Hepatocyte (in vitro differentiated cells): Measurements from ENCODE around the gene F7. TPM values are rescaled to one million over a fixed set of nuclear protein-coding genes. Genes with fewer than 3 reads are reported as not detected.

Source experiments
- DNase-seq: peaks from one replicate; pipeline ENCODE4 v3.0.0-alpha.2; 2016; ENCODE audit warnings: low spot score
- H2AFZ ChIP-seq: fragments of 200-600 bp; sonication (generic); 2 replicates; pipeline ENCODE4 v1.6.0; 2016; ENCODE audit warnings: antibody characterized with exemption, mild to moderate bottlenecking
- H3K27ac ChIP-seq: fragments of 200-600 bp; sonication (generic); 2 replicates; pipeline ENCODE4 v1.5.1; 2016; ENCODE audit warnings: mild to moderate bottlenecking
- H3K27me3 ChIP-seq: fragments of 200-600 bp; sonication (generic); 2 replicates; pipeline ENCODE4 v1.6.1; 2016
- H3K36me3 ChIP-seq: fragments of 200-600 bp; sonication (generic); replicated peaks from 2 replicates; pipeline ENCODE4 v1.5.1; 2016; ENCODE audit warnings: low read depth; ENCODE audit not compliant: insufficient read depth
- H3K4me1 ChIP-seq: fragments of 200-600 bp; sonication (generic); 2 replicates; pipeline ENCODE4 v1.5.1; 2016; ENCODE audit warnings: mild to moderate bottlenecking, moderate library complexity; ENCODE audit not compliant: insufficient read depth
- H3K4me2 ChIP-seq: fragments of 200-600 bp; sonication (generic); 2 replicates; pipeline ENCODE4 v1.6.0; 2016
- H3K4me3 ChIP-seq: fragments of 200-600 bp; sonication (generic); 2 replicates; pipeline ENCODE4 v1.5.1; 2016; ENCODE audit warnings: mild to moderate bottlenecking
- H3K79me2 ChIP-seq: fragments of 200-600 bp; sonication (generic); 2 replicates; pipeline ENCODE4 v1.6.0; 2017; ENCODE audit warnings: mild to moderate bottlenecking
- H3K9me2 ChIP-seq: fragments of 200-600 bp; sonication (generic); replicated peaks from 2 replicates; pipeline ENCODE4 v1.6.0; 2017; ENCODE audit warnings: mild to moderate bottlenecking; ENCODE audit not compliant: insufficient read depth
- H3K9me3 ChIP-seq: fragments of 200-600 bp; sonication (generic); 2 replicates; pipeline ENCODE4 v1.5.1; 2016; ENCODE audit warnings: low read depth, mild to moderate bottlenecking
- H4K20me1 ChIP-seq: fragments of 200-600 bp; sonication (generic); 2 replicates; pipeline ENCODE4 v1.6.0; 2016; ENCODE audit warnings: mild to moderate bottlenecking; ENCODE audit not compliant: insufficient read depth, poor library complexity, severe bottlenecking
- CTCF ChIP-seq: fragments of 200-600 bp; sonication (generic); IDR thresholded peaks from 2 replicates; pipeline ENCODE4 v1.5.1; 2016; ENCODE audit warnings: antibody characterized with exemption, mild to moderate bottlenecking; ENCODE audit not compliant: poor library complexity
- EZH2 ChIP-seq: fragments of 200-600 bp; sonication (generic); IDR thresholded peaks from 2 replicates; pipeline ENCODE4 v1.6.1; 2016; ENCODE audit warnings: antibody characterized with exemption, mild to moderate bottlenecking, borderline replicate concordance
- EZH2phosphoT487 ChIP-seq: fragments of 200-600 bp; sonication (generic); IDR thresholded peaks from one replicate; pipeline ENCODE4 v1.6.1; 2018; ENCODE audit warnings: antibody characterized with exemption, mild to moderate bottlenecking, low read depth, moderate library complexity; ENCODE audit not compliant: unreplicated experiment, severe bottlenecking
- WGBS: methylation state at CpG from one replicate; pipeline ENCODE4 v1.1.6; 2016; ENCODE audit warnings: low lambda C conversion rate; ENCODE audit errors: missing lambda C conversion rate; 5-methylcytosine and 5-hydroxymethylcytosine counted together
- polyA plus RNA-seq: library from polyadenylated mRNA; unstranded; fragments of >200 nt; fragmentation: Nextera tagmentation; extraction: Ambion mirVana; gene quantifications from 2 replicates; pipeline ENCODE4 v1.2.1, GENCODE V29; 2016
- total RNA-seq: library from RNA; depleted of rRNA; stranded (reverse); fragments of >200 nt; gene quantifications from 2 replicates; pipeline ENCODE4 v1.2.3, GENCODE V29; 2014

F7 gene
- total and polyA plus RNA-seq, 2 experiments from 2014 or later = 12.6 to 24.0 TPM

- H3K79me2 ChIP-seq = no peaks in the 10 kb centered on the region
- H3K4me1 ChIP-seq = peaks cover 5% of the 10 kb centered on the region
- H3K36me3 ChIP-seq = no peaks in the 10 kb centered on the region
- TF ChIP-seq EZH2phosphoT487 = no peak
- no peak for TF ChIP-seq CTCF
- no peak for TF ChIP-seq EZH2
- H3K9me3 ChIP-seq = no peaks in the 10 kb centered on the region
- no peaks in the 10 kb centered on the region for H3K9me2 ChIP-seq
- H4K20me1 ChIP-seq = no peaks in the 10 kb centered on the region
- H3K4me3 ChIP-seq = no peak overlapping the region
- no peak overlapping the region for H2AFZ ChIP-seq
- over 99% methylated on average over 37 of the region's 52 CpGs for WGBS
- no peak overlapping the region for H3K4me2 ChIP-seq
- DNase-seq = no peak
- H3K27ac ChIP-seq = no peak overlapping the region
- H3K27me3 ChIP-seq = no peaks in the 10 kb centered on the region
These were observed 8.8 kb upstream of the F7 start for GRCh38 chr13:113096745-113097305.

GRCh38 chr13:113097651-113098050 is 7.9 kb upstream of the F7 start:
- no peaks in the 10 kb centered on the region for H3K36me3 ChIP-seq
- no peak overlapping the region for H3K4me2 ChIP-seq
- TF ChIP-seq EZH2 (no peak), CTCF (no peak), EZH2phosphoT487 (no peak)
- peaks cover 5% of the 10 kb centered on the region for H3K4me1 ChIP-seq
- no peaks in the 10 kb centered on the region for H3K27me3 ChIP-seq
- H3K79me2 ChIP-seq = no peaks in the 10 kb centered on the region
- H3K27ac ChIP-seq = no peak overlapping the region
- no peaks in the 10 kb centered on the region for H3K9me3 ChIP-seq
- no peak for DNase-seq
- no peaks in the 10 kb centered on the region for H4K20me1 ChIP-seq
- no peaks in the 10 kb centered on the region for H3K9me2 ChIP-seq
- WGBS = 91% methylated on average over 7 of the region's 7 CpGs
- no peak overlapping the region for H3K4me3 ChIP-seq
- no peak overlapping the region for H2AFZ ChIP-seq

- peaks cover 5% of the 10 kb centered on the region for H3K4me1 ChIP-seq
- no peaks in the 10 kb centered on the region for H3K9me2 ChIP-seq
- no peak overlapping the region for H2AFZ ChIP-seq
- no peak overlapping the region for H3K4me3 ChIP-seq
- H3K27me3 ChIP-seq = no peaks in the 10 kb centered on the region
- no peaks in the 10 kb centered on the region for H4K20me1 ChIP-seq
- no peaks in the 10 kb centered on the region for H3K79me2 ChIP-seq
- H3K27ac ChIP-seq = no peak overlapping the region
- TF ChIP-seq EZH2phosphoT487 (no peak), EZH2 (no peak), CTCF (no peak)
- 76% methylated on average over 30 of the region's 30 CpGs for WGBS
- no peaks in the 10 kb centered on the region for H3K36me3 ChIP-seq
- DNase-seq = no peak
- H3K9me3 ChIP-seq = no peaks in the 10 kb centered on the region
- no peak overlapping the region for H3K4me2 ChIP-seq
These were observed 7.3 kb upstream of the F7 start for GRCh38 chr13:113098162-113098732.
